Prostate gland (tissue), 2 donors: ENCODE measurements around the gene RPS6KL1.

ENCODE experiments used
- POLR2A ChIP-seq: fragments of 450-650 bp; IDR thresholded peaks from one replicate; pipeline ENCODE4 v1.6.1; 2016; ENCODE audit warnings: antibody characterized with exemption, mild to moderate bottlenecking
- TF ChIP-seq, protein P1 (sequence below), 4 experiments: fragments of 200-600 bp in 2 of 4; fragments of 450-650 bp in 2 of 4; sonication (generic) in 2 of 4; IDR thresholded peaks; 1 replicate in 3 of 4; 2 replicates in 1 of 4; pipeline ENCODE4 v1.5.1; 2016 to 2019; ENCODE audit warnings: antibody characterized with exemption in 4 of 4, mild to moderate bottlenecking in 2 of 4, moderate library complexity in 2 of 4

DNA sequence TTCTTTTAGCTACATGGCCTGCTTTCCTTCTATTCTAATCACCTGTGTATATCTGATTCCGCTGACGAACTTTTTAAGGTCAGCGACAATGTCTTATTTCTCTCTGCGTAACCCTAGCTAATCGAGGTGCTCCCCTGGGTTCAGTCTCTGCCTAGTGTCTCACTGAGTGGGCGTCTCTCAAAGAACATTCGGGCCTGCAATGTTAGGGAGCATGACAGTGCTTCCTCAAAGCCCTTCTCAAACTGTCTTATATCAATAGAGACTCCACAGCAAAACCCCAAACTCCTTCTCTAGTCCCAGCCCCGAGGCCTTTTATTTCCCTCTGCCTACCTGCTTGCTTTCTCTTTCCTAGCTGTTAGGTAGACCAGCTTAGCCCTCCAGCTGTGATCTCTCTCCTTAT, 13.7 kb upstream of the RPS6KL1 start:
- TF ChIP-seq, protein P1, sequence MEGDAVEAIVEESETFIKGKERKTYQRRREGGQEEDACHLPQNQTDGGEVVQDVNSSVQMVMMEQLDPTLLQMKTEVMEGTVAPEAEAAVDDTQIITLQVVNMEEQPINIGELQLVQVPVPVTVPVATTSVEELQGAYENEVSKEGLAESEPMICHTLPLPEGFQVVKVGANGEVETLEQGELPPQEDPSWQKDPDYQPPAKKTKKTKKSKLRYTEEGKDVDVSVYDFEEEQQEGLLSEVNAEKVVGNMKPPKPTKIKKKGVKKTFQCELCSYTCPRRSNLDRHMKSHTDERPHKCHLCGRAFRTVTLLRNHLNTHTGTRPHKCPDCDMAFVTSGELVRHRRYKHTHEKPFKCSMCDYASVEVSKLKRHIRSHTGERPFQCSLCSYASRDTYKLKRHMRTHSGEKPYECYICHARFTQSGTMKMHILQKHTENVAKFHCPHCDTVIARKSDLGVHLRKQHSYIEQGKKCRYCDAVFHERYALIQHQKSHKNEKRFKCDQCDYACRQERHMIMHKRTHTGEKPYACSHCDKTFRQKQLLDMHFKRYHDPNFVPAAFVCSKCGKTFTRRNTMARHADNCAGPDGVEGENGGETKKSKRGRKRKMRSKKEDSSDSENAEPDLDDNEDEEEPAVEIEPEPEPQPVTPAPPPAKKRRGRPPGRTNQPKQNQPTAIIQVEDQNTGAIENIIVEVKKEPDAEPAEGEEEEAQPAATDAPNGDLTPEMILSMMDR (IDR thresholded peaks at IDR 0.05): no peak
- TF ChIP-seq POLR2A: no peak
